GM12891 (cell line): ENCODE data around the gene KCNIP4.
"Not testable (repeated sequence)": the region's sequence is repeated elsewhere in the genome, so short reads cannot be mapped to it uniquely, and the experiment has no call there.

Source experiments
- DNase-seq: peaks from one replicate; pipeline ENCODE4 v3.0.0; 2011; ENCODE audit warnings: low spot score; ENCODE audit not compliant: insufficient read length
- FAIRE-seq: peaks from 2 replicates; lab custom pipeline; 2011; peaks lifted over from hg19 to GRCh38; lab: Jason Lieb, UNC
- PAX5 ChIP-seq: IDR thresholded peaks from 2 replicates; pipeline ENCODE4 v1.6.1; 2011; ENCODE audit warnings: low read length, moderate library complexity, mild to moderate bottlenecking; ENCODE audit not compliant: insufficient read depth, severe bottlenecking
- POLR2A ChIP-seq: IDR thresholded peaks from 2 replicates; pipeline ENCODE4 v1.6.1; 2011; ENCODE audit warnings: low read depth, low read length, control low read depth
- POLR2AphosphoS5 ChIP-seq: IDR thresholded peaks from 2 replicates; pipeline ENCODE4 v1.6.1; 2011; ENCODE audit warnings: low read depth, low read length, control low read depth
- POU2F2 ChIP-seq: IDR thresholded peaks from 2 replicates; pipeline ENCODE4 v1.6.1; 2011; ENCODE audit warnings: low read depth, mild to moderate bottlenecking, control low read depth, low read length, moderate library complexity
- SPI1 ChIP-seq: IDR thresholded peaks from 2 replicates; pipeline ENCODE4 v1.6.1; 2011; ENCODE audit warnings: low read depth, low read length, control low read depth
- TAF1 ChIP-seq: IDR thresholded peaks from 2 replicates; pipeline ENCODE4 v1.6.1; 2011; ENCODE audit warnings: low read depth, low read length, control low read depth

Gene KCNIP4

GRCh38 chr4:21374641-21375368, 573.8 kb downstream of the KCNIP4 start:
- DNase-seq = no peak
- TF ChIP-seq POLR2AphosphoS5 (no peak), SPI1 (no peak), PAX5 (no peak), POLR2A (no peak), POU2F2 (no peak), TAF1 (no peak)
- no peak for FAIRE-seq

GRCh38 chr4:21367567-21367966, 581.0 kb downstream of the KCNIP4 start:
- TF ChIP-seq PAX5 (no peak), TAF1 (no peak), POLR2AphosphoS5 (no peak), POLR2A (no peak), POU2F2 (no peak), SPI1 (no peak)
- DNase-seq (no peak), FAIRE-seq (no peak)

GRCh38 chr4:21366840-21367239, 581.7 kb downstream of the KCNIP4 start:
- TF ChIP-seq POU2F2 (no peak), POLR2AphosphoS5 (no peak), POLR2A (no peak), SPI1 (no peak), PAX5 (no peak), TAF1 (no peak)
- no peak for FAIRE-seq
- DNase-seq = no peak

- TF ChIP-seq TAF1 (no peak), POU2F2 (no peak), POLR2AphosphoS5 (no peak), SPI1 (no peak), POLR2A (no peak), PAX5 (no peak)
- DNase-seq (no peak), FAIRE-seq (no peak)
Observed at GRCh38 chr4:21366312-21366711, 582.3 kb downstream of the KCNIP4 start.

- DNase-seq (no peak), FAIRE-seq (no peak)
- no peak for TF ChIP-seq POLR2AphosphoS5
- no peak for TF ChIP-seq TAF1
- no peak for TF ChIP-seq POLR2A
- TF ChIP-seq SPI1 = no peak
- TF ChIP-seq PAX5 = no peak
- no peak for TF ChIP-seq POU2F2
Observed at GRCh38 chr4:21363701-21364100, 584.9 kb downstream of the KCNIP4 start.

- not testable (repeated sequence) for FAIRE-seq, DNase-seq
Observed at GRCh38 chr4:21352354-21352753, 596.2 kb downstream of the KCNIP4 start.

- no peak for DNase-seq
- no peak for FAIRE-seq
- no peak for TF ChIP-seq POU2F2
- TF ChIP-seq POLR2AphosphoS5 = no peak
- TF ChIP-seq SPI1 = no peak
- TF ChIP-seq PAX5 = no peak
- no peak for TF ChIP-seq TAF1
- TF ChIP-seq POLR2A = no peak
Observed at GRCh38 chr4:21347142-21347541, 601.4 kb downstream of the KCNIP4 start.

GRCh38 chr4:21327976-21328700, 620.4 kb downstream of the KCNIP4 start:
- no peak for TF ChIP-seq POLR2AphosphoS5
- no peak for TF ChIP-seq SPI1
- TF ChIP-seq PAX5 = no peak
- TF ChIP-seq POU2F2 = no peak
- no peak for TF ChIP-seq POLR2A
- TF ChIP-seq TAF1 = no peak
- DNase-seq (no peak), FAIRE-seq (no peak)

GRCh38 chr4:21320034-21320433, 628.5 kb downstream of the KCNIP4 start:
- DNase-seq (no peak), FAIRE-seq (no peak)

More at GRCh38 chr4:21320034-21320433, 628.5 kb downstream of the KCNIP4 start:
- TF ChIP-seq PAX5 = no peak
- no peak for TF ChIP-seq POU2F2
- no peak for TF ChIP-seq POLR2A
- TF ChIP-seq SPI1 = no peak
- TF ChIP-seq POLR2AphosphoS5 = no peak
- no peak for TF ChIP-seq TAF1
